Astrocyte of the cerebellum (primary cell): Measurements from ENCODE around the gene CALHM5.

Experiments
- DNase-seq: peaks from one replicate; pipeline ENCODE4 v3.0.0-alpha.2; 2011; ENCODE audit warnings: low read depth
- H3K4me3 ChIP-seq: 2 replicates; pipeline ENCODE4 v1.5.1; 2011; ENCODE audit warnings: mild to moderate bottlenecking, low read depth, low read length, moderate library complexity
- CTCF ChIP-seq: IDR thresholded peaks from 2 replicates; pipeline ENCODE4 v1.5.1; 2012; ENCODE audit warnings: low read length, low read depth, moderate library complexity, mild to moderate bottlenecking; ENCODE audit errors: missing control alignments
- in situ Hi-C: cut with HindIII; loops from 2 replicates; pipeline ENCODE4 v1.10.0; 2017; ENCODE audit warnings: low sequenced_read_pairs

Gene CALHM5

GRCh38 chr6:116556814-116557415 is 45.5 kb downstream of the CALHM5 start:
- no peak for DNase-seq
- H3K4me3 ChIP-seq, result no peak overlapping the region
- in situ Hi-C loops, result no loop called here
- no peak for TF ChIP-seq CTCF

DNA sequence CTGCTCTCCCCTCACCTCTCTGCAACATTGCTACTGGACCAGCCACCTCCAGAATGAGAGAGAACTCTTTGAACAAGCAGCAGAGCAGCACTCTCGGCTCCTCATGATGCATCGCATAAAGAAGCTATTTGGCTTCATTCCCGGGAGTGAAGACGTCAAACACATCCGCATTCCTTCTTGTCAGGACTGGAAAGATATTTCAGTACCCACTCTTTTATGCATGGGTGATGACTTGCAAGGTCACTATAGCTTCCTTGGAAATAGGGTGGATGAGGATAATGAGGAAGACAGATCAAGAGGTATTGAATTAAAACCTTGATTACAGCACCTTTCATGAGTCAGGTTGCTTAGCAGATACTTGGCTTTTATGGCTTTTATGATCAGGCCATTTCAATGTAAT is 46.5 kb downstream of the CALHM5 start:
- TF ChIP-seq CTCF, result no peak
- peak; percentile 91 for DNase-seq
- H3K4me3 ChIP-seq, result no peak overlapping the region
- in situ Hi-C loops, result no loop called here

- in situ Hi-C loops, result no loop called here
- DNase-seq, result no peak
- H3K4me3 ChIP-seq, result no peak overlapping the region
- TF ChIP-seq CTCF, result no peak
These were observed 48.7 kb downstream of the CALHM5 start for GRCh38 chr6:116560130-116560529.

GRCh38 chr6:116561377-116562018 is 50.1 kb downstream of the CALHM5 start:
- DNase-seq, result peak; percentile 55
- peak; percentile 91 for TF ChIP-seq CTCF

GRCh38 chr6:116562019-116562403 is 50.6 kb downstream of the CALHM5 start:
- TF ChIP-seq CTCF, result no peak
- DNase-seq, result no peak
- in situ Hi-C loops, result no loop called here
- H3K4me3 ChIP-seq, result no peak overlapping the region

More at GRCh38 chr6:116561377-116562018, 50.1 kb downstream of the CALHM5 start:
- in situ Hi-C loops, result no loop called here
- no peak overlapping the region for H3K4me3 ChIP-seq

DNA sequence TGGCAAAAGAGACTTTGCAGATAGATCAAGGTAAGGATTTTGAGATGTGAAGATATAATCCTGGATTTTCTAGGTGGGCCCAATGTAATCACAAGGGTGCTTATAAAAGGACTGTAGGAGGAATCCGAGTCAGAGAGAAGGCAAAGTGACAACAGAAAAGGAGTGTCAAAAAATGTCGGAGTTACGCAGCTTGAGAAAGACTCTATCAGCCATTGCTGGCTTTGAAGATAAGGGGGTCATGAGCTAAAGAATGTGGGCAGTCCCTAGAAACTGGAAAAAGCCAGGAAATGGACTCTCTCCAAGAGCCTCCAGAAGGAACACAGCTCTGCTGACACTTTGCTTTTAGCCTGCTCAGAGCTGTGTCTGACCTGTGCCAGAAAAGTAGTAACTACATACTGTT is 51.2 kb downstream of the CALHM5 start:
- no peak for DNase-seq
- no peak for TF ChIP-seq CTCF
- in situ Hi-C loops, result no loop called here
- H3K4me3 ChIP-seq, result no peak overlapping the region
